Measurements from ENCODE around the gene HSF4.

HSF4 gene

DNA sequence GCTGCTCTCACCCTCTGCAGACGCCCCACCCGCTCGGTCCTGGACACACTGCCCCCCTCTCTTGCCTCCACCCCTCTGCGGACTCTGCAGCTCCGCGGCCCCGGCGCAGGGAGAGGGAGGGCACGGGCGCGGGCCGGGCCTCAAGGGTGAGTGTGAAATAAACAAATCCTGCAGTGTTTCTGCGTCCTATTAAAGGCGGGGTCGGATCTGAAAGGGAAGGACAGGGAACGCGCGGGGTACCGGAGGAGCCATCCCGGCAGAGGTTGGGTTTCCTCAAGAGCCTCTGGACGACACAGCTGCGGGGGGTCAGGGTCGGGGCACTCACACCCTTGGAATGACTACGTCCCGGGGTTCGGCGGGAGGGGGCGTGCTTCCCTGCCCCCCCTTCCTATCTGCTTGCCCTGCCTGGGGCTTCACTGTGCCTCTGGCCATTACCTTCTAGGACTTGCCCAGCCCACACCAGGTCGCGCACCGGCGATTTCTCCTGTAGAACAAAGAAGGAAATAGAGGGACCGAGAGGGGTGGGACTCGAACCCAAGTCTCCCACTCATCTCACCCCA, 466 bp upstream of the HSF4 start:
- H3K18ac ChIP-seq (ENCODE audit: low read depth in 1 of 2, low read length in 2 of 2), result no peak overlapping the region
- WGBS, result 2% methylated on average over 29 of the region's 34 CpGs
- peaks cover 21 to 67% of the 10 kb centered on the region in 2 experiments for H3K27me3 ChIP-seq (ENCODE audit: control insufficient read depth in 1 of 2, insufficient read depth in 1 of 2, low read length in 2 of 2)
- H3K23ac ChIP-seq (ENCODE audit: low read length in 2 of 2), result no peak overlapping the region
- DNase-seq, result peak; percentile 51
- H3K4ac ChIP-seq (ENCODE audit: low read depth in 1 of 2, low read length in 2 of 2), result no peak overlapping the region
- peaks cover 0 to 7% of the 10 kb centered on the region in 2 experiments for H3K36me3 ChIP-seq (ENCODE audit: control insufficient read depth in 1 of 2, insufficient read depth in 2 of 2, low read depth in 1 of 2, low read length in 2 of 2)
- no peak overlapping the region for H4K91ac ChIP-seq (ENCODE audit: low read length)
- no peak overlapping the region for H2BK12ac ChIP-seq (ENCODE audit: low read length in 2 of 2)
- peak overlapping the region; percentile 96 for H3K4me2 ChIP-seq (ENCODE audit: low read length, poor library complexity, severe bottlenecking)
- H3K4me1 ChIP-seq (ENCODE audit: control insufficient read depth, insufficient read depth, low read depth, low read length), result peaks cover 52% of the 10 kb centered on the region
- peaks cover 8% of the 10 kb centered on the region for H3K79me1 ChIP-seq (replicated peaks; ENCODE audit: low read length, poor library complexity, severe bottlenecking)
- H2AFZ ChIP-seq (ENCODE audit: low read depth, low read length), result no peak overlapping the region
- H2AK5ac ChIP-seq (ENCODE audit: low read length, severe bottlenecking), result no peak overlapping the region
- H2BK5ac ChIP-seq (ENCODE audit: low read depth, low read length, poor library complexity, severe bottlenecking), result no peak overlapping the region
- H3K14ac ChIP-seq (ENCODE audit: low read length in 2 of 2), result no peak overlapping the region
- H2BK15ac ChIP-seq (ENCODE audit: low read depth, poor library complexity, severe bottlenecking), result peak overlapping the region; percentile 62
- H3K4me3 ChIP-seq (ENCODE audit: insufficient read depth in 1 of 2, low read depth in 1 of 2, low read length in 2 of 2), result peak overlapping the region in 1 of 2 experiments; percentile 62
- peak overlapping the region; percentile 57 for H3K9ac ChIP-seq (ENCODE audit: low read length)
- H3K27ac ChIP-seq (ENCODE audit: low read length, poor library complexity, severe bottlenecking), result no peak overlapping the region
- no peak overlapping the region for H2BK120ac ChIP-seq (ENCODE audit: low read depth, low read length)
- H4K8ac ChIP-seq (ENCODE audit: low read length), result no peak overlapping the region
- no peaks in the 10 kb centered on the region for H3K9me3 ChIP-seq (ENCODE audit: control insufficient read depth, low read length)

DNA sequence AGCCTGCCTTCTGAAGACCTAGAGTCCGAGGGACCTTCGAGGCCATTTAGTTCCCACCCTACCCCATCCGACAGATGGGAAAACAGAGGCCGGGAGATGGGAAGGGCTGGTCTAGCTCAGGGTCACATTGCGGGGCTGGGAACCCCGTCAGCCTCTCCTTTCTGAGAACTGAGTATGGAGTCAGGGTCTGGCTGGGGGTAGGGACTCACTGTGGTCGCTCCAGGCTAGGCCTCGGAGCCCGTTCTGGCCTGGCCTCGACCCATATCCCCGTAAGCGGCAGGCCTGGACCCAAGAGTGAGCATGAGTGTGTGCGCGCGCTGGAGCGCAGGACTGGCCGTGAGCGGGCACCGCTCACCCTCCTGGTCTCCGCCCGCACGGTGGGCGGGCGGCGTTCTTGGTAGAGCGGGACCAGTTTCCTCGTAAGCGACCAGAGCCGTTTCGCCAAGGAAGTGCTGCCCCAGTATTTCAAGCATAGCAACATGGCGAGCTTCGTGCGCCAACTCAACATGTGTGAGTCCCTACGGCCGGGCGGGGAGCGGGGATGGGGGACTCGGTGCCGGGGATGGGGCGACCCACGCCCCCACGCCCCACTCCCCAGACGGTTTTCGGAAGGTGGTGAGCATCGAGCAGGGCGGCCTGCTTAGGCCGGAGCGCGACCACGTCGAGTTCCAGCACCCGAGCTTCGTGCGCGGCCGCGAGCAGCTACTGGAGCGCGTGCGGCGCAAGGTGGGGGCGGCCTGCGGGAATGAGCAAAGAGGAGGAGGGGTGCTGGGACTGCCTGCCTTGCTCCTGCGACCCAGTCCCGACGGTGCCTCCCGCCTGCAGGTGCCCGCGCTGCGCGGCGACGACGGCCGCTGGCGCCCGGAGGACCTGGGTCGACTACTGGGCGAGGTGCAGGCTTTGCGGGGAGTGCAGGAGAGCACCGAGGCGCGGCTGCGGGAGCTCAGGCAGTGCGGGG, 855 bp downstream of the HSF4 start:
- H2BK12ac ChIP-seq (ENCODE audit: low read length in 2 of 2), result no peak overlapping the region
- WGBS, result 7% methylated on average over 76 of the region's 85 CpGs
- H3K4me1 ChIP-seq (ENCODE audit: control insufficient read depth, insufficient read depth, low read depth, low read length), result peaks cover 54% of the 10 kb centered on the region
- H2BK5ac ChIP-seq (ENCODE audit: low read depth, low read length, poor library complexity, severe bottlenecking), result no peak overlapping the region
- peak overlapping the region; percentile 13 for H3K4me2 ChIP-seq (ENCODE audit: low read length, poor library complexity, severe bottlenecking)
- H3K23ac ChIP-seq (ENCODE audit: low read length in 2 of 2), result no peak overlapping the region
- peaks cover 7% of the 10 kb centered on the region for H3K79me1 ChIP-seq (replicated peaks; ENCODE audit: low read length, poor library complexity, severe bottlenecking)
- peak overlapping the region; percentile 73 for H3K9ac ChIP-seq (ENCODE audit: low read length)
- peak overlapping the region in 1 of 2 experiments; percentile 64 for H3K18ac ChIP-seq (ENCODE audit: low read depth in 1 of 2, low read length in 2 of 2)
- no peaks in the 10 kb centered on the region for H3K9me3 ChIP-seq (ENCODE audit: control insufficient read depth, low read length)
- no peak overlapping the region for H3K4ac ChIP-seq (ENCODE audit: low read depth in 1 of 2, low read length in 2 of 2)
- peaks cover 0 to 7% of the 10 kb centered on the region in 2 experiments for H3K36me3 ChIP-seq (ENCODE audit: control insufficient read depth in 1 of 2, insufficient read depth in 2 of 2, low read depth in 1 of 2, low read length in 2 of 2)
- no peak overlapping the region for H2AFZ ChIP-seq (ENCODE audit: low read depth, low read length)
- peaks cover 21 to 68% of the 10 kb centered on the region in 2 experiments for H3K27me3 ChIP-seq (ENCODE audit: control insufficient read depth in 1 of 2, insufficient read depth in 1 of 2, low read length in 2 of 2)
- H2BK15ac ChIP-seq (ENCODE audit: low read depth, poor library complexity, severe bottlenecking), result peak overlapping the region; percentile 93
- H3K27ac ChIP-seq (ENCODE audit: low read length, poor library complexity, severe bottlenecking), result no peak overlapping the region
- no peak overlapping the region for H4K91ac ChIP-seq (ENCODE audit: low read length)
- no peak overlapping the region for H2AK5ac ChIP-seq (ENCODE audit: low read length, severe bottlenecking)
- peak overlapping the region in 1 of 2 experiments; percentile 73 for H3K4me3 ChIP-seq (ENCODE audit: insufficient read depth in 1 of 2, low read depth in 1 of 2, low read length in 2 of 2)
- peak overlapping the region; percentile 19 for H4K8ac ChIP-seq (ENCODE audit: low read length)
- DNase-seq, result peak; percentile 43
- no peak overlapping the region for H3K14ac ChIP-seq (ENCODE audit: low read length in 2 of 2)
- H2BK120ac ChIP-seq (ENCODE audit: low read depth, low read length), result no peak overlapping the region

DNA sequence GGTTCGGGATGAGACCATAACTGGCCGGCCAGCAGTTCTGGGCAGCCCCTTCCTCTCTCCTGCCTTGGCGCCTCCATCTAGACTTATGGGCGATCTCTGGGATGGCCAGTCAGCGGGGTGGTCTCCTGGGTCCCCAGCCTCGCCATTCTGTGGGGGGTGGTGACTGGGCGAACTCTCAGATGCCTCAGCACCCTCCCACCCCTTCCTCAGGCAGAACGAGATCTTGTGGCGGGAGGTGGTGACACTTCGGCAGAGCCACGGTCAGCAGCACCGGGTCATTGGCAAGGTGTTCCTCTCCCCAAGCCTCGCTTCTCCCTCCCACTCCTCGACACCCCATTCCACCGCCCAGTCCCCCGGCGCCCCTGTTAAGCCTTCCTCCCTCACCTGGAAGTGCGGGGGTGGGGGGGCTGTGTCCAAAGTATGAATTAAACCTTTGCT, 1.6 kb downstream of the HSF4 start:
- Histone ChIP-seq H2BK15ac (ENCODE audit: low read depth, poor library complexity, severe bottlenecking) (no peak overlapping the region), H3K36me3 (ENCODE audit: control insufficient read depth in 1 of 2, insufficient read depth in 2 of 2, low read depth in 1 of 2, low read length in 2 of 2) (peaks cover 0 to 7% of the 10 kb centered on the region in 2 experiments), H2AFZ (ENCODE audit: low read depth, low read length) (no peak overlapping the region), H3K14ac (ENCODE audit: low read length in 2 of 2) (no peak overlapping the region), H3K27ac (ENCODE audit: low read length, poor library complexity, severe bottlenecking) (no peak overlapping the region), H3K23ac (ENCODE audit: low read length in 2 of 2) (peak overlapping the region in 1 of 2 experiments; percentile 74), H2BK120ac (ENCODE audit: low read depth, low read length) (no peak overlapping the region), H3K9me3 (ENCODE audit: control insufficient read depth, low read length) (no peaks in the 10 kb centered on the region), H2BK5ac (ENCODE audit: low read depth, low read length, poor library complexity, severe bottlenecking) (no peak overlapping the region), H3K4ac (ENCODE audit: low read depth in 1 of 2, low read length in 2 of 2) (no peak overlapping the region), H4K91ac (ENCODE audit: low read length) (peak overlapping the region; percentile 70), H2BK12ac (ENCODE audit: low read length in 2 of 2) (no peak overlapping the region), H3K4me2 (ENCODE audit: low read length, poor library complexity, severe bottlenecking) (no peak overlapping the region), H4K8ac (ENCODE audit: low read length) (peak overlapping the region; percentile 9), H2AK5ac (ENCODE audit: low read length, severe bottlenecking) (no peak overlapping the region), H3K4me3 (ENCODE audit: insufficient read depth in 1 of 2, low read depth in 1 of 2, low read length in 2 of 2) (no peak overlapping the region), H3K27me3 (ENCODE audit: control insufficient read depth in 1 of 2, insufficient read depth in 1 of 2, low read length in 2 of 2) (peaks cover 21 to 68% of the 10 kb centered on the region in 2 experiments), H3K4me1 (ENCODE audit: control insufficient read depth, insufficient read depth, low read depth, low read length) (peaks cover 54% of the 10 kb centered on the region), H3K9ac (ENCODE audit: low read length) (no peak overlapping the region), H3K18ac (ENCODE audit: low read depth in 1 of 2, low read length in 2 of 2) (no peak overlapping the region), H3K79me1 (replicated peaks; ENCODE audit: low read length, poor library complexity, severe bottlenecking) (peaks cover 4% of the 10 kb centered on the region)
- 11% methylated on average over 15 of the region's 18 CpGs for WGBS
- DNase-seq, result no peak

DNA sequence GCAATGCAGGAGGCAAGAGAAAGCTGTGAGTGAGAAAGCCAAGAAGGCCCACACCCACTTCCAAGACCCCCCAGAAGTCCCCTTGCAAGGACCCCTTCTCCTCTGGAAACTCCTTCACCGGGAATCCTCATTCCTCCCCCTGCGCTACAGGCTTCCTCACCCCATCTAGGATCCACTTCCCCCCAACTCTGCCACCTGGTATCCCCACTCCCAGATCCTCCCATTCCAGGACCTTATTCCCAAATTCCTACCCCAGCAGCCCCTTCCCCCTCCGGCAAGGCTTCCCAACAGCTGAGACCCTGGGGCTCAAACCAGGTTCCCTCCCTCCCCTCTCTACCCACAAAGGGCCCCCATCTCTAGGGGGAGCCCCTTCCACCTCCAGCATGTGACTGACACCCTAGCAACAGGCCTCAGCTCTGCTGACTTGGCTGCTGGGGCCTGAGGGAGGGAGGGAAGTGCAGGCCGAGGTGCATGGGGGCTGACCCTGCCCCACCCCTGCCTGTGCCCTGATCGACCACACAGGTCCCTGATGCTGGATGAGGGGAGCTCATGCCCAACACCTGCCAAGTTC, 2.1 kb downstream of the HSF4 start:
- H3K9me3 ChIP-seq (ENCODE audit: control insufficient read depth, low read length), result no peaks in the 10 kb centered on the region
- peaks cover 4% of the 10 kb centered on the region for H3K79me1 ChIP-seq (replicated peaks; ENCODE audit: low read length, poor library complexity, severe bottlenecking)
- no peak overlapping the region for H3K4ac ChIP-seq (ENCODE audit: low read depth in 1 of 2, low read length in 2 of 2)
- H2AFZ ChIP-seq (ENCODE audit: low read depth, low read length), result no peak overlapping the region
- no peak overlapping the region for H2BK5ac ChIP-seq (ENCODE audit: low read depth, low read length, poor library complexity, severe bottlenecking)
- H3K27me3 ChIP-seq (ENCODE audit: control insufficient read depth in 1 of 2, insufficient read depth in 1 of 2, low read length in 2 of 2), result peaks cover 21 to 64% of the 10 kb centered on the region in 2 experiments
- no peak overlapping the region for H2AK5ac ChIP-seq (ENCODE audit: low read length, severe bottlenecking)
- WGBS, result 54% methylated on average over 5 of the region's 5 CpGs
- no peak overlapping the region for H4K91ac ChIP-seq (ENCODE audit: low read length)
- H3K36me3 ChIP-seq (ENCODE audit: control insufficient read depth in 1 of 2, insufficient read depth in 2 of 2, low read depth in 1 of 2, low read length in 2 of 2), result peaks cover 0 to 7% of the 10 kb centered on the region in 2 experiments
- no peak for DNase-seq
- H3K4me1 ChIP-seq (ENCODE audit: control insufficient read depth, insufficient read depth, low read depth, low read length), result peaks cover 52% of the 10 kb centered on the region
- H3K18ac ChIP-seq (ENCODE audit: low read depth in 1 of 2, low read length in 2 of 2), result no peak overlapping the region
- no peak overlapping the region for H2BK15ac ChIP-seq (ENCODE audit: low read depth, poor library complexity, severe bottlenecking)
- H3K14ac ChIP-seq (ENCODE audit: low read length in 2 of 2), result no peak overlapping the region
- no peak overlapping the region for H2BK120ac ChIP-seq (ENCODE audit: low read depth, low read length)
- no peak overlapping the region for H3K27ac ChIP-seq (ENCODE audit: low read length, poor library complexity, severe bottlenecking)
- H3K23ac ChIP-seq (ENCODE audit: low read length in 2 of 2), result no peak overlapping the region
- peak overlapping the region; percentile 42 for H4K8ac ChIP-seq (ENCODE audit: low read length)
- H3K4me2 ChIP-seq (ENCODE audit: low read length, poor library complexity, severe bottlenecking), result no peak overlapping the region
- no peak overlapping the region for H3K4me3 ChIP-seq (ENCODE audit: insufficient read depth in 1 of 2, low read depth in 1 of 2, low read length in 2 of 2)
- no peak overlapping the region for H3K9ac ChIP-seq (ENCODE audit: low read length)
- no peak overlapping the region for H2BK12ac ChIP-seq (ENCODE audit: low read length in 2 of 2)

All from mesenchymal stem cell (in vitro differentiated cells and primary cell).